SK-N-MC (cell line): Measurements from ENCODE around the gene PSPC1.

Experiments
- EZH2 ChIP-seq: fragments of 200-600 bp; sonication (generic); IDR thresholded peaks from one replicate; pipeline ENCODE4 v1.6.1; 2017; ENCODE audit warnings: antibody characterized with exemption
- FOXP2 ChIP-seq: optimal IDR thresholded peaks from 2 replicates; pipeline ENCODE3; 2011; ENCODE audit warnings: mild to moderate bottlenecking, moderate library complexity; ENCODE audit not compliant: insufficient read depth; ENCODE audit errors: extremely low read length, control extremely low read depth
- POLR2AphosphoS5 ChIP-seq: IDR thresholded peaks from 2 replicates; pipeline ENCODE4 v1.6.1; 2012; ENCODE audit warnings: mild to moderate bottlenecking, low read depth, low read length, borderline replicate concordance

- no peak for TF ChIP-seq EZH2
- no peak for TF ChIP-seq POLR2AphosphoS5
- TF ChIP-seq FOXP2: no peak
These were observed 23.0 kb upstream of the PSPC1 start for GRCh38 chr13:19805765-19806164.
